ENCODE results near the gene LOC128125822.
"Not testable (repeated sequence)": the region's sequence is repeated elsewhere in the genome, so short reads cannot be mapped to it uniquely, and the experiment has no call there.

Gene LOC128125822

GRCh38 chr6:63584566-63584965 is 12.3 kb downstream of the LOC128125822 start:
- DNase-seq (ENCODE audit: low spot score) = no peak
- H3K27ac ChIP-seq (ENCODE audit: low read depth, low read length, poor library complexity, severe bottlenecking) = no peak overlapping the region
- H3K9me3 ChIP-seq (ENCODE audit: low read depth, low read length, poor library complexity, severe bottlenecking) = no peaks in the 10 kb centered on the region
- no peak overlapping the region for H3K4me3 ChIP-seq (ENCODE audit: low read depth, low read length, poor library complexity, severe bottlenecking)
- intact Hi-C loops (cut with micrococcal nuclease; ENCODE audit: unreplicated experiment) = no loop called here
- H3K36me3 ChIP-seq (ENCODE audit: insufficient read depth, low read length, poor library complexity, severe bottlenecking) = peaks cover 37% of the 10 kb centered on the region
- H3K27me3 ChIP-seq (replicated peaks; ENCODE audit: insufficient read depth, low read depth, low read length, poor library complexity) = no peaks in the 10 kb centered on the region
- CTCF ChIA-PET = no interaction called here
- no TSS peak for BruUV-seq (replicated peaks)
- no peak for TF ChIP-seq EZH2 (IDR thresholded peaks at IDR 0.05; ENCODE audit: borderline replicate concordance, low read depth, low read length, poor library complexity, severe bottlenecking)
- TF ChIP-seq CTCF (conservative IDR thresholded peaks at IDR 0.05; ENCODE audit: low read depth, low read length) = no peak
- H3K4me1 ChIP-seq (ENCODE audit: insufficient read depth, low read length, poor library complexity, severe bottlenecking) = no peaks in the 10 kb centered on the region
- POLR2A ChIA-PET (ENCODE audit: low non-redundant PET) = no interaction called here

DNA sequence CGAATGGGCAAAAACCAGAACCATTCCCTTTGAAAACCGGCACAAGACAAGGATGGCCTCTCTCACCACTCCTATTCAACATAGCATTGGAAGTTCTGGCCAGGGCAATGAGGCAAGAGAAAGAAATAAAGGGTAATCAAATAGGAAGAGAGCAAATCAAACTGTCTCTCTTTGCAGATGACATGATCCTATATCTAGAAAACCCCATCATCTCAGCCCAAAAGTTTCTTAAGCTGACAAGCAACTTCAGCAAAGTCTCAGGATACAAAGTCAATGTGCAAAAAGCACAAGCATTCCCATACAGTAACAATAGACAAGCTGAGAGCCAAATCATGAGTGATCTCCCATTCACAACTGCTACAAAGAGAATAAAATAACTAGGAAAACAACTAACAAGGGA is 13.4 kb downstream of the LOC128125822 start:
- intact Hi-C loops (cut with micrococcal nuclease; ENCODE audit: unreplicated experiment); H3K4me3 ChIP-seq (ENCODE audit: low read depth, low read length, poor library complexity, severe bottlenecking); H3K27me3 ChIP-seq (replicated peaks; ENCODE audit: insufficient read depth, low read depth, low read length, poor library complexity); CTCF ChIA-PET; BruUV-seq (replicated peaks); H3K27ac ChIP-seq (ENCODE audit: low read depth, low read length, poor library complexity, severe bottlenecking); POLR2A ChIA-PET (ENCODE audit: low non-redundant PET); H3K9me3 ChIP-seq (ENCODE audit: low read depth, low read length, poor library complexity, severe bottlenecking); H3K4me1 ChIP-seq (ENCODE audit: insufficient read depth, low read length, poor library complexity, severe bottlenecking); DNase-seq (ENCODE audit: low spot score): not testable (repeated sequence)
- peaks cover 27% of the 10 kb centered on the region for H3K36me3 ChIP-seq (ENCODE audit: insufficient read depth, low read length, poor library complexity, severe bottlenecking)

GRCh38 chr6:63589952-63590411 is 17.7 kb downstream of the LOC128125822 start:
- CTCF ChIA-PET = no interaction called here
- H3K27ac ChIP-seq (ENCODE audit: low read depth, low read length, poor library complexity, severe bottlenecking) = no peak overlapping the region
- no peak for TF ChIP-seq EZH2 (IDR thresholded peaks at IDR 0.05; ENCODE audit: borderline replicate concordance, low read depth, low read length, poor library complexity, severe bottlenecking)
- no peak for TF ChIP-seq CTCF (conservative IDR thresholded peaks at IDR 0.05; ENCODE audit: low read depth, low read length)

DNA sequence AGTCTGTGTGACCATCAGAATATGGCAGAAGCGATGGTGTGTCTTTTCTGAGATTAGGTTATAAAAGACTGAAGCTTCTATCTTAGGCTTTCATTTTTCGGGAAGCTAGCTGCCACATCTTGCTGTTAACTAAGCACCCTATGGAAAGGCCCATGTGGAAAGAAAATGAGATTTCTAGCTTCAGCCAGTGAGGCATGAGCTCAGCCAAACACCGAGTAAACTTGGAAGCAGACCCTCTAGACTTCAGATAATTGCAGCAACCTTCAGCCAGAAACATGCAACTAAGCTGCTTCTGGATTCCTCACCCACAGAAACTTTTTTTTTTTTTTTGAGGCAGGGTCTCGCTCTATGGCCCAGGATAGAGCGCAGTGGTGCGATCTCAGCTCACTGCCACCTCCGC is 20.6 kb downstream of the LOC128125822 start:
- POLR2A ChIA-PET (ENCODE audit: low non-redundant PET) = interaction anchor here (0.6 kb wide), 1 partner anchor 110 kb away, joined by 3 read pairs; no protein-coding TSS in a partner anchor
- DNase-seq (ENCODE audit: low spot score) = no peak
- BruUV-seq (replicated peaks) = no TSS peak

More at GRCh38 chr6:63589952-63590411, 17.7 kb downstream of the LOC128125822 start:
- BruUV-seq (replicated peaks) = no TSS peak
- intact Hi-C loops (cut with micrococcal nuclease; ENCODE audit: unreplicated experiment) = no loop called here
- H3K9me3 ChIP-seq (ENCODE audit: low read depth, low read length, poor library complexity, severe bottlenecking) = no peaks in the 10 kb centered on the region
- no peaks in the 10 kb centered on the region for H3K36me3 ChIP-seq (ENCODE audit: insufficient read depth, low read length, poor library complexity, severe bottlenecking)
- POLR2A ChIA-PET (ENCODE audit: low non-redundant PET) = no interaction called here
- H3K27me3 ChIP-seq (replicated peaks; ENCODE audit: insufficient read depth, low read depth, low read length, poor library complexity) = no peaks in the 10 kb centered on the region
- no peaks in the 10 kb centered on the region for H3K4me1 ChIP-seq (ENCODE audit: insufficient read depth, low read length, poor library complexity, severe bottlenecking)
- H3K4me3 ChIP-seq (ENCODE audit: low read depth, low read length, poor library complexity, severe bottlenecking) = no peak overlapping the region
- no peak for DNase-seq (ENCODE audit: low spot score)

More for the DNA sequence above, 20.6 kb downstream of the LOC128125822 start:
- TF ChIP-seq EZH2 (IDR thresholded peaks at IDR 0.05; ENCODE audit: borderline replicate concordance, low read depth, low read length, poor library complexity, severe bottlenecking) (no peak), CTCF (conservative IDR thresholded peaks at IDR 0.05; ENCODE audit: low read depth, low read length) (no peak)
- Histone ChIP-seq H3K9me3 (ENCODE audit: low read depth, low read length, poor library complexity, severe bottlenecking) (no peaks in the 10 kb centered on the region), H3K4me1 (ENCODE audit: insufficient read depth, low read length, poor library complexity, severe bottlenecking) (no peaks in the 10 kb centered on the region), H3K36me3 (ENCODE audit: insufficient read depth, low read length, poor library complexity, severe bottlenecking) (no peaks in the 10 kb centered on the region), H3K27me3 (replicated peaks; ENCODE audit: insufficient read depth, low read depth, low read length, poor library complexity) (no peaks in the 10 kb centered on the region), H3K4me3 (ENCODE audit: low read depth, low read length, poor library complexity, severe bottlenecking) (no peak overlapping the region), H3K27ac (ENCODE audit: low read depth, low read length, poor library complexity, severe bottlenecking) (no peak overlapping the region)
- CTCF ChIA-PET = no interaction called here
- intact Hi-C loops (cut with micrococcal nuclease; ENCODE audit: unreplicated experiment) = no loop called here

All from A673 (cell line).